ENCODE measurements around the gene SFT2D1.

The SFT2D1 gene

GRCh38 chr6:166333172-166333995, 9.0 kb downstream of the SFT2D1 start:
- DNase-seq = no peak

- DNase-seq = no peak
Observed at GRCh38 chr6:166331503-166332415, 10.6 kb downstream of the SFT2D1 start.

- DNase-seq = no peak
Observed at GRCh38 chr6:166330612-166331011, 11.7 kb downstream of the SFT2D1 start.

GRCh38 chr6:166325383-166326042, 16.8 kb downstream of the SFT2D1 start:
- no peak for DNase-seq

- DNase-seq = no peak
Observed at GRCh38 chr6:166323395-166323794, 18.9 kb downstream of the SFT2D1 start.

- DNase-seq = no peak
Observed at GRCh38 chr6:166318649-166319600, 23.4 kb downstream of the SFT2D1 start.

- no peak for DNase-seq
Observed at GRCh38 chr6:166318227-166318626, 24.1 kb downstream of the SFT2D1 start.

GRCh38 chr6:166317261-166318212, 24.8 kb downstream of the SFT2D1 start:
- no peak for DNase-seq

- DNase-seq = no peak
Observed at GRCh38 chr6:166315436-166315835, 26.9 kb downstream of the SFT2D1 start.

- no peak for DNase-seq
Observed at GRCh38 chr6:166314454-166314853, 27.9 kb downstream of the SFT2D1 start.

- peak in 2 of 4 experiments; percentile 19 to 65 for DNase-seq
Observed at GRCh38 chr6:166313255-166314070, 28.9 kb downstream of the SFT2D1 start.

GRCh38 chr6:166312832-166313231, 29.5 kb downstream of the SFT2D1 start:
- DNase-seq = no peak

- no peak for DNase-seq
Observed at GRCh38 chr6:166310634-166311033, 31.7 kb downstream of the SFT2D1 start.

GRCh38 chr6:166309977-166310376, 32.4 kb downstream of the SFT2D1 start:
- no peak for DNase-seq

GRCh38 chr6:166308769-166309589, 33.4 kb downstream of the SFT2D1 start:
- DNase-seq = no peak

GRCh38 chr6:166308033-166308768, 34.1 kb downstream of the SFT2D1 start, which contains the start of gene PRR18:
PRR18 (minus strand) TSS chr6:166308392; CDS start chr6:166308142, 250 bp downstream.
- no peak for DNase-seq

- no peak for DNase-seq
Observed at GRCh38 chr6:166307082-166308032, 35.0 kb downstream of the SFT2D1 start.

All from activated naive CD4-positive, alpha-beta T cell (primary cell).